ENCODE data around the gene SLC44A4.

GRCh38 chr6:31881136-31881859 lies 2.5 kb upstream of the SLC44A4 start:
- TF ChIP-seq POLR2AphosphoS5 (IDR thresholded peaks at IDR 0.05; ENCODE audit: low read depth, low read length), result no peak
- no peak for TF ChIP-seq TAF1 (IDR thresholded peaks at IDR 0.05; ENCODE audit: borderline replicate concordance, insufficient read depth, low read length)
- TF ChIP-seq SIN3A (IDR thresholded peaks at IDR 0.05; ENCODE audit: borderline replicate concordance, insufficient read depth, low read length), result no peak
- TF ChIP-seq REST (IDR thresholded peaks at IDR 0.05; ENCODE audit: insufficient read depth in 1 of 2, low read depth in 2 of 2, low read length in 2 of 2), result no peak

Data from PFSK-1 (cell line).